Loucy (cell line): ENCODE data around the gene CYP26B1.

ENCODE experiments used
- EZH2phosphoT487 ChIP-seq: fragments of 200-600 bp; IDR thresholded peaks from 2 replicates; pipeline ENCODE4 v1.6.1; 2018; ENCODE audit warnings: antibody characterized with exemption, mild to moderate bottlenecking, moderate library complexity, borderline replicate concordance
- TF ChIP-seq, protein P1 (sequence below): fragments of 200-600 bp; sonication (generic); conservative IDR thresholded peaks from 2 replicates; pipeline ENCODE4 v1.5.1; 2014; ENCODE audit warnings: mild to moderate bottlenecking, antibody characterized with exemption, low read length

DNA sequence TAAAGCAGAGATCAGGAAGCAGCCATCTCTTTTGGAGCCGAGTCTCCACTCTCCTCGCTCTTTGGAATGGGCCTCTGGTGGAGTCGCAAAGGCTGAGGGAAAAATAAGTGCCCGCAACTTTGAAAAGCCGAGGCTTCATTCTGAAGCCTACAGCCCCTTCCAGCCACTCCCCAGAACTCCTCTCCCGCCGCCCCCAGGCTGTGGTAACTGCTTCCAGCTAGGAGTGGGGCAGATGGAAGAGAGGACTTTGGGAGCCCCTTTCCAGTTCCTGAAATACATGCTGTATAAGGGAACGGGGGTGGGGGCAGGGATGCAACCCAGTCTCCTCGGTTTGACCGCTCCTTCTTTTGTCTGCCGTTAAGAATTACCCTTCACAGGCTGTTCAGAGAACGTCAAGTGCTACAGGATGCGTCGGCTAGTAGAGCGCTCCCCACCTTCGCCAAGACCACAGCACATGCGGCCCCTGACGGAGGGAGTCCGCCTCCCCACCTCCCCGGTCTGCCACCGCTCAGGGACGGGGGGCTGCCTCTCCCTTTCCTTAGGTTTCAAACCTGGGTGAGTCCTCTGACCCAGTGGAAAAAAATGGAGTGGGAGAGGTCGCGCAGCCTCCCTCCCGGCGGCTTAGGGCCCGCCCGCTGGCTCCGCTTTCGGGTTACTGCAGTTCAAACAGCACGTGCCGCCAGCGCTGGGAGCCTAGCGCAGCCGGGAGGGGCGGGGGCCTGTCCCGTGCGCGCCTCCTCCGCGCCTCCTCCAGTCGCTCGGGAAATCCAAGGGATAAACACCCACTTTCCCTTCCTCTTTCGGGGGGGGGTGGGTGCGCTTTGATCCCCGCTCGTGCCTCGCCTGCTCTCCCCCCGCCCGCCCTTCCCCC, 4.9 kb downstream of the CYP26B1 start:
- TF ChIP-seq, protein P1, sequence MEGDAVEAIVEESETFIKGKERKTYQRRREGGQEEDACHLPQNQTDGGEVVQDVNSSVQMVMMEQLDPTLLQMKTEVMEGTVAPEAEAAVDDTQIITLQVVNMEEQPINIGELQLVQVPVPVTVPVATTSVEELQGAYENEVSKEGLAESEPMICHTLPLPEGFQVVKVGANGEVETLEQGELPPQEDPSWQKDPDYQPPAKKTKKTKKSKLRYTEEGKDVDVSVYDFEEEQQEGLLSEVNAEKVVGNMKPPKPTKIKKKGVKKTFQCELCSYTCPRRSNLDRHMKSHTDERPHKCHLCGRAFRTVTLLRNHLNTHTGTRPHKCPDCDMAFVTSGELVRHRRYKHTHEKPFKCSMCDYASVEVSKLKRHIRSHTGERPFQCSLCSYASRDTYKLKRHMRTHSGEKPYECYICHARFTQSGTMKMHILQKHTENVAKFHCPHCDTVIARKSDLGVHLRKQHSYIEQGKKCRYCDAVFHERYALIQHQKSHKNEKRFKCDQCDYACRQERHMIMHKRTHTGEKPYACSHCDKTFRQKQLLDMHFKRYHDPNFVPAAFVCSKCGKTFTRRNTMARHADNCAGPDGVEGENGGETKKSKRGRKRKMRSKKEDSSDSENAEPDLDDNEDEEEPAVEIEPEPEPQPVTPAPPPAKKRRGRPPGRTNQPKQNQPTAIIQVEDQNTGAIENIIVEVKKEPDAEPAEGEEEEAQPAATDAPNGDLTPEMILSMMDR = no peak
- TF ChIP-seq EZH2phosphoT487 = no peak
